Ishikawa (cell line): ENCODE data around the gene CHADL.

Experiments used
- CEBPB ChIP-seq: IDR thresholded peaks from 2 replicates; pipeline ENCODE4 v1.6.1; 2012
- EGR1 ChIP-seq: IDR thresholded peaks from 2 replicates; pipeline ENCODE4 v1.6.1; 2012
- EP300 ChIP-seq: IDR thresholded peaks from 2 replicates; pipeline ENCODE4 v1.6.1; 2012; ENCODE audit warnings: borderline replicate concordance
- FOXM1 ChIP-seq: IDR thresholded peaks from 2 replicates; pipeline ENCODE4 v1.6.1; 2012; ENCODE audit warnings: low read depth, borderline replicate concordance
- NFIC ChIP-seq: IDR thresholded peaks from 2 replicates; pipeline ENCODE4 v1.6.1; 2012
- RAD21 ChIP-seq: IDR thresholded peaks from 2 replicates; pipeline ENCODE4 v1.6.1; 2012; ENCODE audit warnings: low read depth
- TAF1 ChIP-seq: IDR thresholded peaks from 2 replicates; pipeline ENCODE4 v1.6.1; 2012; ENCODE audit warnings: low read depth, mild to moderate bottlenecking
- TCF12 ChIP-seq: IDR thresholded peaks from 2 replicates; pipeline ENCODE4 v1.6.1; 2012; ENCODE audit warnings: low read depth
- TEAD4 ChIP-seq: IDR thresholded peaks from 2 replicates; pipeline ENCODE4 v1.6.1; 2012
- YY1 ChIP-seq: IDR thresholded peaks from 2 replicates; pipeline ENCODE4 v1.6.1; 2012; ENCODE audit warnings: low read depth
- ZBTB7A ChIP-seq: IDR thresholded peaks from 2 replicates; pipeline ENCODE4 v1.6.1; 2012; ENCODE audit warnings: low read depth
- TF ChIP-seq, protein P1 (sequence below): IDR thresholded peaks from 2 replicates; pipeline ENCODE4 v1.6.1; 2012; ENCODE audit warnings: low read depth, mild to moderate bottlenecking
- TF ChIP-seq, protein P2 (sequence below): IDR thresholded peaks from 2 replicates; pipeline ENCODE4 v1.6.1; 2012
- TF ChIP-seq, protein P3 (sequence below): IDR thresholded peaks from 2 replicates; pipeline ENCODE4 v1.6.1; 2012

DNA sequence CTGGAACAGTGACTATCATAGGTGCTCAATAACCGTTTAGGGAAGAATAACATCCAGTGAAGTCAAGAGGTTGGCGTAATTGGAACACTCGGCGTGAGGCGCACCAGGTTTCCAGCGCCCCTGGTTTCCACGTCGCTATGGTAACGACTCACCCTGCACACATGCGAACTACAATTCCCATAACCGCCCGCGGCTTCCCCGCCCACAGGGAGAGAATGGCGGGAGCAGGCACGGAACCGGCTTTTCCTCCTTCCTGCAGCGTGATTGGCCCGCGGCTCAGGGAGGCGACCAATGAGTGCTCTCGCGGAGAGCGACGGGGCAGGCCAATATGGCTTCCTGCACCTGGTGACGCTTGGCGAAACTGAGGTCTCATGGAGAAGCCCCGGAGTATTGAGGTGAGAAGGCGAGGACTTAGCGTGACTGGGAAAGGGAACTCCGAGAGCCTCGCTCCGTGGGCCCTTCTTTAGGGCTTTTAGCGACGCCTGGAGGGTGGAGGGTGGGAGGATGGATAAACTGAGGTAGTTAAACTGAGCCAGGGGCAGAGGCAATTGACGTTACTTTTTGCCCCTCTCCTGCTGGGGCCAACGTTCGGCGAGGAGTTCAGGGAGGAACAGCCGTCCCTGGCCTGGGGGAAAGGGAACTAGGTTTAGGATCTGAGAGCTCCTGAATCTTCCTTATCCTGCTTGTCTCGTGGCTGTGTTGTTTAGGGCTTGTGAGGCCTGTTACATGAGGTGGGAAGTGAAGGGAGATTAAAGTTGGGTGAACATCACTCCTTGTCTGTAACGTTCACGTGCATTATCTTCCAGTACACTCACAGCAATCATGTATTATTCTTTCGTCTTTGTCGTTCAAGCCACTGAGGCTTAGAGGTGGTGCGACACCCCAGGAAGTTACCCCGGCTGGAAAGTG lies 35.5 kb downstream of the CHADL start, which contains the start of gene L3MBTL2:
- TF ChIP-seq, protein P1, sequence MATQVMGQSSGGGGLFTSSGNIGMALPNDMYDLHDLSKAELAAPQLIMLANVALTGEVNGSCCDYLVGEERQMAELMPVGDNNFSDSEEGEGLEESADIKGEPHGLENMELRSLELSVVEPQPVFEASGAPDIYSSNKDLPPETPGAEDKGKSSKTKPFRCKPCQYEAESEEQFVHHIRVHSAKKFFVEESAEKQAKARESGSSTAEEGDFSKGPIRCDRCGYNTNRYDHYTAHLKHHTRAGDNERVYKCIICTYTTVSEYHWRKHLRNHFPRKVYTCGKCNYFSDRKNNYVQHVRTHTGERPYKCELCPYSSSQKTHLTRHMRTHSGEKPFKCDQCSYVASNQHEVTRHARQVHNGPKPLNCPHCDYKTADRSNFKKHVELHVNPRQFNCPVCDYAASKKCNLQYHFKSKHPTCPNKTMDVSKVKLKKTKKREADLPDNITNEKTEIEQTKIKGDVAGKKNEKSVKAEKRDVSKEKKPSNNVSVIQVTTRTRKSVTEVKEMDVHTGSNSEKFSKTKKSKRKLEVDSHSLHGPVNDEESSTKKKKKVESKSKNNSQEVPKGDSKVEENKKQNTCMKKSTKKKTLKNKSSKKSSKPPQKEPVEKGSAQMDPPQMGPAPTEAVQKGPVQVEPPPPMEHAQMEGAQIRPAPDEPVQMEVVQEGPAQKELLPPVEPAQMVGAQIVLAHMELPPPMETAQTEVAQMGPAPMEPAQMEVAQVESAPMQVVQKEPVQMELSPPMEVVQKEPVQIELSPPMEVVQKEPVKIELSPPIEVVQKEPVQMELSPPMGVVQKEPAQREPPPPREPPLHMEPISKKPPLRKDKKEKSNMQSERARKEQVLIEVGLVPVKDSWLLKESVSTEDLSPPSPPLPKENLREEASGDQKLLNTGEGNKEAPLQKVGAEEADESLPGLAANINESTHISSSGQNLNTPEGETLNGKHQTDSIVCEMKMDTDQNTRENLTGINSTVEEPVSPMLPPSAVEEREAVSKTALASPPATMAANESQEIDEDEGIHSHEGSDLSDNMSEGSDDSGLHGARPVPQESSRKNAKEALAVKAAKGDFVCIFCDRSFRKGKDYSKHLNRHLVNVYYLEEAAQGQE = no peak
- peak; percentile 92 for TF ChIP-seq TAF1
- TF ChIP-seq, protein P2, sequence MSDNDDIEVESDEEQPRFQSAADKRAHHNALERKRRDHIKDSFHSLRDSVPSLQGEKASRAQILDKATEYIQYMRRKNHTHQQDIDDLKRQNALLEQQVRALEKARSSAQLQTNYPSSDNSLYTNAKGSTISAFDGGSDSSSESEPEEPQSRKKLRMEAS = peak; percentile 61
- no peak for TF ChIP-seq RAD21
- TF ChIP-seq NFIC = no peak
- TF ChIP-seq EGR1 = no peak
- no peak for TF ChIP-seq CEBPB
- TF ChIP-seq EP300 = no peak
- TF ChIP-seq YY1 = peak; percentile 96
- TF ChIP-seq TCF12 = 0 out of 2 replicates have a peak, but pooled peaks have one; percentile 38
- TF ChIP-seq FOXM1 = 0 out of 2 replicates have a peak, but pooled peaks have one; percentile 19
- TF ChIP-seq, protein P3, sequence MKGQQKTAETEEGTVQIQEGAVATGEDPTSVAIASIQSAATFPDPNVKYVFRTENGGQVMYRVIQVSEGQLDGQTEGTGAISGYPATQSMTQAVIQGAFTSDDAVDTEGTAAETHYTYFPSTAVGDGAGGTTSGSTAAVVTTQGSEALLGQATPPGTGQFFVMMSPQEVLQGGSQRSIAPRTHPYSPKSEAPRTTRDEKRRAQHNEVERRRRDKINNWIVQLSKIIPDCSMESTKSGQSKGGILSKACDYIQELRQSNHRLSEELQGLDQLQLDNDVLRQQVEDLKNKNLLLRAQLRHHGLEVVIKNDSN = peak; percentile 38; the same call in 1 of the 2 replicates
- no peak for TF ChIP-seq ZBTB7A
- no peak for TF ChIP-seq TEAD4
